CD14-positive monocyte (primary cell): ENCODE data around the gene NBEA. TPM values are rescaled to one million over a fixed set of nuclear protein-coding genes. Genes with fewer than 3 reads are reported as not detected.

Experiments used
- DNase-seq, 3 donors: peaks; one replicate each; pipeline ENCODE4 v3.0.0-alpha.2; 2011 to 2022
- H2AFZ ChIP-seq: 2 replicates; pipeline ENCODE4 v1.6.0; 2012; ENCODE audit warnings: mild to moderate bottlenecking, low read depth, low read length, inconsistent platforms; ENCODE audit not compliant: insufficient read depth, poor library complexity, severe bottlenecking
- H3K27ac ChIP-seq, 2 donors: 1 replicate in 1 of 2; 2 replicates in 1 of 2; pipeline ENCODE4 v1.5.1; 2012 to 2013; ENCODE audit warnings: low read length in 2 of 2, control low read depth in 1 of 2, inconsistent platforms in 1 of 2, low read depth in 1 of 2, mild to moderate bottlenecking in 1 of 2
- H3K27me3 ChIP-seq, 2 donors: one replicate each; pipeline versions ENCODE4 v1.6.0 to v1.6.1; 2011 to 2013; ENCODE audit warnings: low read length in 2 of 2; ENCODE audit not compliant: control insufficient read depth in 2 of 2, insufficient read depth in 2 of 2
- H3K36me3 ChIP-seq, 2 donors: replicated peaks in 1 of 2; 1 replicate in 1 of 2; 2 replicates in 1 of 2; pipeline versions ENCODE4 v1.5.1 to v1.6.1; 2012 to 2013; ENCODE audit warnings: low read length in 2 of 2, control low read depth in 1 of 2, inconsistent platforms in 1 of 2, mild to moderate bottlenecking in 1 of 2; ENCODE audit not compliant: insufficient read depth in 2 of 2, control insufficient read depth in 1 of 2
- H3K4me1 ChIP-seq, 2 donors: 1 replicate in 1 of 2; 2 replicates in 1 of 2; pipeline versions ENCODE4 v1.5.1 to v1.6.1; 2012 to 2013; ENCODE audit warnings: low read length in 2 of 2, control low read depth in 1 of 2, inconsistent platforms in 1 of 2, mild to moderate bottlenecking in 1 of 2, moderate library complexity in 1 of 2; ENCODE audit not compliant: insufficient read depth in 2 of 2, control insufficient read depth in 1 of 2
- H3K4me2 ChIP-seq: replicated peaks from 2 replicates; pipeline ENCODE3; 2012; ENCODE audit warnings: low read length, moderate library complexity, mild to moderate bottlenecking; ENCODE audit not compliant: poor library complexity, severe bottlenecking; ENCODE audit errors: extremely low read depth
- H3K4me3 ChIP-seq, 3 experiments: fragments of 200-600 bp in 1 of 3; sonication (generic) in 1 of 3; replicated peaks in 1 of 3; 1 replicate in 2 of 3; 2 replicates in 1 of 3; pipeline ENCODE4 v1.5.1; 2011 to 2013; ENCODE audit warnings: low read length in 3 of 3, mild to moderate bottlenecking in 3 of 3, control low read depth in 2 of 3, low read depth in 2 of 3, inconsistent platforms in 1 of 3, moderate library complexity in 1 of 3
- H3K79me2 ChIP-seq: 2 replicates; pipeline ENCODE4 v1.6.0; 2012; ENCODE audit warnings: mild to moderate bottlenecking, control low read depth, inconsistent platforms, low read length, moderate library complexity; ENCODE audit not compliant: insufficient read depth
- H3K9ac ChIP-seq: 2 replicates; pipeline ENCODE4 v1.6.0; 2017; ENCODE audit warnings: low read length, mild to moderate bottlenecking; ENCODE audit not compliant: insufficient read depth, poor library complexity, severe bottlenecking
- H3K9me3 ChIP-seq, 2 donors: replicated peaks in 1 of 2; 1 replicate in 1 of 2; 2 replicates in 1 of 2; pipeline versions ENCODE4 v1.5.1 to v1.6.1; 2012 to 2013; ENCODE audit warnings: low read length in 2 of 2, control low read depth in 1 of 2; ENCODE audit not compliant: control insufficient read depth in 1 of 2, insufficient read depth in 1 of 2
- H4K20me1 ChIP-seq: 2 replicates; pipeline ENCODE4 v1.6.0; 2012; ENCODE audit warnings: mild to moderate bottlenecking, low read length, control low read depth, moderate library complexity; ENCODE audit not compliant: insufficient read depth
- H3K27ac Mint-ChIP-seq, 7 donors: one replicate each; pipeline ENCODE4 v1.8.0; 2020; ENCODE audit warnings: mild to moderate bottlenecking in 7 of 7, mixed read lengths in 7 of 7, moderate library complexity in 6 of 7, inconsistent platforms in 2 of 7
- H3K27me3 Mint-ChIP-seq, 3 donors: one replicate each; pipeline ENCODE4 v1.8.0; 2021 to 2022; ENCODE audit warnings: low read depth in 3 of 3, mild to moderate bottlenecking in 3 of 3, mixed read lengths in 3 of 3, moderate library complexity in 3 of 3, inconsistent platforms in 1 of 3
- H3K36me3 Mint-ChIP-seq, 2 donors: one replicate each; pipeline ENCODE4 v1.8.0; 2020; ENCODE audit warnings: mixed read lengths in 2 of 2, inconsistent platforms in 1 of 2, mild to moderate bottlenecking in 1 of 2
- H3K4me1 Mint-ChIP-seq: one replicate; pipeline ENCODE4 v1.8.0; 2020; ENCODE audit warnings: mild to moderate bottlenecking, mixed read lengths
- H3K4me3 Mint-ChIP-seq, 2 donors: one replicate each; pipeline ENCODE4 v1.8.0; 2020; ENCODE audit warnings: mild to moderate bottlenecking in 2 of 2, mixed read lengths in 2 of 2, moderate library complexity in 1 of 2
- H3K9me3 Mint-ChIP-seq, 7 donors: one replicate each; pipeline ENCODE4 v1.8.0; 2020 to 2022; ENCODE audit warnings: mixed read lengths in 7 of 7, mild to moderate bottlenecking in 6 of 7, moderate library complexity in 6 of 7, inconsistent platforms in 2 of 7
- CTCF ChIP-seq: fragments of 200-600 bp; IDR thresholded peaks from one replicate; pipeline ENCODE4 v1.8.0; 2022; ENCODE audit warnings: antibody characterized with exemption, mild to moderate bottlenecking
- WGBS: methylation state at CpG from one replicate; pipeline ENCODE4 v1.1.5; 2013; ENCODE audit warnings: missing lambda C conversion rate; ENCODE audit not compliant: insufficient coverage; 5-methylcytosine and 5-hydroxymethylcytosine counted together
- intact Hi-C, 2 donors: fragments of 100-400 bp; cut with micrococcal nuclease; formaldehyde crosslinking; loops; one replicate each; pipeline versions ENCODE4 v1.15.0 to v1.15.1; 2023
- polyA plus RNA-seq, 3 donors: library from polyadenylated mRNA; depleted of rRNA in 1 of 3; unstranded in 2 of 3; stranded (reverse) in 1 of 3; fragments of 300-500 nt in 2 of 3; fragments of >200 nt in 1 of 3; fragmentation: Illumina TruSeq in 2 of 3; gene quantifications; 1 replicate in 2 of 3; 2 replicates in 1 of 3; pipeline ENCODE4 v1.2.3, GENCODE V29; 2012 to 2021

NBEA gene
- polyA plus RNA-seq, 3 donors, result 0.03 to 0.23 (median 0.08) TPM

GRCh38 chr13:35557475-35557874 lies 615.4 kb downstream of the NBEA start:
- Mint-ChIP-seq H3K27ac (no peak overlapping the region), H3K36me3 (no peaks in the 10 kb centered on the region), H3K4me3 (no peak overlapping the region), H3K4me1 (no peaks in the 10 kb centered on the region), H3K9me3 (no peaks in the 10 kb centered on the region), H3K27me3 (no peaks in the 10 kb centered on the region)
- H3K27ac ChIP-seq, result no peak overlapping the region
- H2AFZ ChIP-seq, result no peak overlapping the region
- H3K27me3 ChIP-seq, result no peaks in the 10 kb centered on the region
- TF ChIP-seq CTCF, result no peak
- no peak for DNase-seq
- H3K4me3 ChIP-seq, result no peak overlapping the region
- H4K20me1 ChIP-seq, result no peaks in the 10 kb centered on the region
- intact Hi-C loops, result no loop called here
- H3K79me2 ChIP-seq, result no peaks in the 10 kb centered on the region
- 60% methylated on average over 1 of the region's 3 CpGs for WGBS
- H3K9ac ChIP-seq, result no peak overlapping the region
- no peaks in the 10 kb centered on the region for H3K36me3 ChIP-seq
- no peak overlapping the region for H3K4me2 ChIP-seq
- no peaks in the 10 kb centered on the region for H3K9me3 ChIP-seq
- H3K4me1 ChIP-seq, result no peaks in the 10 kb centered on the region

- no peaks in the 10 kb centered on the region for H4K20me1 ChIP-seq
- no peaks in the 10 kb centered on the region for H3K79me2 ChIP-seq
- intact Hi-C loops, result no loop called here
- Mint-ChIP-seq H3K27ac (no peak overlapping the region), H3K4me1 (peaks cover 2% of the 10 kb centered on the region), H3K4me3 (no peak overlapping the region), H3K27me3 (peaks cover 0 to 2% (median 0%) of the 10 kb centered on the region in 3 donors), H3K9me3 (no peaks in the 10 kb centered on the region), H3K36me3 (no peaks in the 10 kb centered on the region)
- no peak overlapping the region for H3K4me2 ChIP-seq
- no peak overlapping the region for H2AFZ ChIP-seq
- H3K36me3 ChIP-seq, result no peaks in the 10 kb centered on the region
- WGBS, result no CpG with 5 or more reads among the region's 2 CpGs
- no peak for TF ChIP-seq CTCF
- no peak overlapping the region for H3K27ac ChIP-seq
- no peaks in the 10 kb centered on the region for H3K27me3 ChIP-seq
- DNase-seq, result no peak
- no peak overlapping the region for H3K4me3 ChIP-seq
- no peaks in the 10 kb centered on the region for H3K9me3 ChIP-seq
- no peak overlapping the region for H3K9ac ChIP-seq
- no peaks in the 10 kb centered on the region for H3K4me1 ChIP-seq
These were observed 619.5 kb downstream of the NBEA start for GRCh38 chr13:35561540-35561939.
